ENCODE measurements around the gene POLR2F.

GRCh38 chr22:37951305-37951704 lies 2.2 kb upstream of the POLR2F start:
- TF ChIP-seq EZH2 (IDR thresholded peaks at IDR 0.05) = no peak
- TF ChIP-seq POLR2AphosphoS5 (IDR thresholded peaks at IDR 0.05; ENCODE audit: low read depth, low read length) = no peak
- no peak for TF ChIP-seq RAD21 (IDR thresholded peaks at IDR 0.05; ENCODE audit: low read depth)
- TF ChIP-seq CTCF (IDR thresholded peaks at IDR 0.05 in 2 of 3, conservative IDR thresholded peaks at IDR 0.05 in 1 of 3; ENCODE audit: borderline replicate concordance in 1 of 3, insufficient read depth in 1 of 3, low read depth in 2 of 3, low read length in 2 of 3) = no peak
- no peak for TF ChIP-seq POLR2A (IDR thresholded peaks at IDR 0.05; ENCODE audit: borderline replicate concordance, extremely low read depth, insufficient read depth, insufficient read length)
- TF ChIP-seq JUND (IDR thresholded peaks at IDR 0.05) = no peak
- TF ChIP-seq, protein P1, sequence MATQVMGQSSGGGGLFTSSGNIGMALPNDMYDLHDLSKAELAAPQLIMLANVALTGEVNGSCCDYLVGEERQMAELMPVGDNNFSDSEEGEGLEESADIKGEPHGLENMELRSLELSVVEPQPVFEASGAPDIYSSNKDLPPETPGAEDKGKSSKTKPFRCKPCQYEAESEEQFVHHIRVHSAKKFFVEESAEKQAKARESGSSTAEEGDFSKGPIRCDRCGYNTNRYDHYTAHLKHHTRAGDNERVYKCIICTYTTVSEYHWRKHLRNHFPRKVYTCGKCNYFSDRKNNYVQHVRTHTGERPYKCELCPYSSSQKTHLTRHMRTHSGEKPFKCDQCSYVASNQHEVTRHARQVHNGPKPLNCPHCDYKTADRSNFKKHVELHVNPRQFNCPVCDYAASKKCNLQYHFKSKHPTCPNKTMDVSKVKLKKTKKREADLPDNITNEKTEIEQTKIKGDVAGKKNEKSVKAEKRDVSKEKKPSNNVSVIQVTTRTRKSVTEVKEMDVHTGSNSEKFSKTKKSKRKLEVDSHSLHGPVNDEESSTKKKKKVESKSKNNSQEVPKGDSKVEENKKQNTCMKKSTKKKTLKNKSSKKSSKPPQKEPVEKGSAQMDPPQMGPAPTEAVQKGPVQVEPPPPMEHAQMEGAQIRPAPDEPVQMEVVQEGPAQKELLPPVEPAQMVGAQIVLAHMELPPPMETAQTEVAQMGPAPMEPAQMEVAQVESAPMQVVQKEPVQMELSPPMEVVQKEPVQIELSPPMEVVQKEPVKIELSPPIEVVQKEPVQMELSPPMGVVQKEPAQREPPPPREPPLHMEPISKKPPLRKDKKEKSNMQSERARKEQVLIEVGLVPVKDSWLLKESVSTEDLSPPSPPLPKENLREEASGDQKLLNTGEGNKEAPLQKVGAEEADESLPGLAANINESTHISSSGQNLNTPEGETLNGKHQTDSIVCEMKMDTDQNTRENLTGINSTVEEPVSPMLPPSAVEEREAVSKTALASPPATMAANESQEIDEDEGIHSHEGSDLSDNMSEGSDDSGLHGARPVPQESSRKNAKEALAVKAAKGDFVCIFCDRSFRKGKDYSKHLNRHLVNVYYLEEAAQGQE (IDR thresholded peaks at IDR 0.05; ENCODE audit: low read depth) = no peak
- no peak for TF ChIP-seq ZNF274 (IDR thresholded peaks at IDR 0.05; ENCODE audit: low read depth, low read length)
- TF ChIP-seq SRF (IDR thresholded peaks at IDR 0.05; ENCODE audit: low read depth) = no peak
- TF ChIP-seq CEBPB (IDR thresholded peaks at IDR 0.05; ENCODE audit: low read depth) = no peak
